Measurements from ENCODE around the gene MACROD2. TPM values are rescaled to one million over a fixed set of nuclear protein-coding genes. Genes with fewer than 3 reads are reported as not detected.

The MACROD2 gene
- total and polyA plus RNA-seq, 2 experiments from 2014 or later = 2.8 to 4.3 TPM

DNA sequence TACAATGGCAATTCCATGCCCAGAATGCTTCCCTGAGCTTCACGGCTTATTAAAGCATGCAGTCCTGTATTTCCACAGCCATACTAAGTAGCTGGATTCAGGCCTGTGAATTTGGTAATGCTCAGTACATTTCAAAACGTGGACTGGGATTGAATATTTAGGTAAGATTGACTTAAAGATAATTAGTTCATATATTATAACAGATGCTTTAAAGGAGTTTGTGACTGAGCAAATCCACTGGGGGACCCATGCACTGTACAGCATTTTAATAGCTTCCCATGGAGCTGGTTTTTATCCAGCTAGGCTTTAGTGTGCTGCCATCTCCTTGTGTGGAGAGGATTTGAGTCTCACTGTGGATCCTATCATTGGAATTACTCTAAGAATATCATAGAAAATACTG, 763.0 kb downstream of the MACROD2 start (continued):
- TF ChIP-seq POLR2AphosphoS5 (IDR thresholded peaks at IDR 0.05; ENCODE audit: low read depth) (no peak), EZH2 (IDR thresholded peaks at IDR 0.05; ENCODE audit: low read depth, unreplicated experiment) (no peak), ZNF331 (CRISPR knock-in tag; IDR thresholded peaks at IDR 0.05; ENCODE audit: low read depth) (no peak)
- TF ChIP-seq, protein P1, sequence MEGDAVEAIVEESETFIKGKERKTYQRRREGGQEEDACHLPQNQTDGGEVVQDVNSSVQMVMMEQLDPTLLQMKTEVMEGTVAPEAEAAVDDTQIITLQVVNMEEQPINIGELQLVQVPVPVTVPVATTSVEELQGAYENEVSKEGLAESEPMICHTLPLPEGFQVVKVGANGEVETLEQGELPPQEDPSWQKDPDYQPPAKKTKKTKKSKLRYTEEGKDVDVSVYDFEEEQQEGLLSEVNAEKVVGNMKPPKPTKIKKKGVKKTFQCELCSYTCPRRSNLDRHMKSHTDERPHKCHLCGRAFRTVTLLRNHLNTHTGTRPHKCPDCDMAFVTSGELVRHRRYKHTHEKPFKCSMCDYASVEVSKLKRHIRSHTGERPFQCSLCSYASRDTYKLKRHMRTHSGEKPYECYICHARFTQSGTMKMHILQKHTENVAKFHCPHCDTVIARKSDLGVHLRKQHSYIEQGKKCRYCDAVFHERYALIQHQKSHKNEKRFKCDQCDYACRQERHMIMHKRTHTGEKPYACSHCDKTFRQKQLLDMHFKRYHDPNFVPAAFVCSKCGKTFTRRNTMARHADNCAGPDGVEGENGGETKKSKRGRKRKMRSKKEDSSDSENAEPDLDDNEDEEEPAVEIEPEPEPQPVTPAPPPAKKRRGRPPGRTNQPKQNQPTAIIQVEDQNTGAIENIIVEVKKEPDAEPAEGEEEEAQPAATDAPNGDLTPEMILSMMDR (conservative IDR thresholded peaks at IDR 0.05; ENCODE audit: low read depth in 2 of 2) = no peak

DNA sequence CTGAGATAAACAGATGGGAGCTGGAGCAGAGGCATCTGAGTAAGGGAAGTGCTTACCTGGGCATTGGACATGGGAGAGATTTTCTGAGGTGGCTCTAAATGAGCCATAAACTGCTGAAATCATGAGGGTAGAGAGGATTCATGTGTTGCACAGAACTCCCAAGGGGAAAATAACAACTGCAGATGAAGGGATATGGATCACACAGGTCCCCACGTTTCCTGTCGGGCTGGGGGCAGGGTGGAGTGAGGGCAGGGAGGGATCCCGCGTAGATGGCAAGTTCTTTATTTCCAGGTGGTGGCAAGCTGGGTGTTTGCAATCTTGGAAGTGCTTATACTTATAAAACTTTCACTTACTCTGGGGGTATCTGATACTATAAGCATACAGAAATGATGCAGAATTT, 764.7 kb downstream of the MACROD2 start:
- Mint-ChIP-seq H3K27me3 (ENCODE audit: insufficient read depth, low read depth, poor library complexity) (peaks cover 2% of the 10 kb centered on the region), H3K36me3 (ENCODE audit: low read depth) (no peaks in the 10 kb centered on the region), H3K4me1 (peaks cover 21% of the 10 kb centered on the region), H3K4me3 (no peak overlapping the region), H3K27ac (no peak overlapping the region), H3K9me3 (no peaks in the 10 kb centered on the region)
- ATAC-seq (no peak), DNase-seq (ENCODE audit: low spot score) (no peak)
- Histone ChIP-seq H3K4me2 (no peak overlapping the region), H3K9me2 (ENCODE audit: insufficient read depth) (0 out of 2 replicates have a peak, but pooled peaks cover 10% of the 10 kb centered on the region), H3K4me3 (no peak overlapping the region), H4K20me1 (replicated peaks; ENCODE audit: insufficient read depth) (no peaks in the 10 kb centered on the region), H2AFZ (peak overlapping the region; percentile 78; the same call in 1 of the 2 replicates), H3K27me3 (ENCODE audit: insufficient read depth) (no peaks in the 10 kb centered on the region), H3F3A (replicated peaks; ENCODE audit: low read depth) (no peaks in the 10 kb centered on the region), H3K36me3 (ENCODE audit: insufficient read depth) (no peaks in the 10 kb centered on the region), H3K4me1 (ENCODE audit: insufficient read depth) (0 out of 2 replicates have a peak, but pooled peaks cover 7% of the 10 kb centered on the region), H3K79me2 (replicated peaks; ENCODE audit: insufficient read depth) (no peaks in the 10 kb centered on the region), H3K27ac (ENCODE audit: low read depth) (no peak overlapping the region)
- TF ChIP-seq, protein P2, sequence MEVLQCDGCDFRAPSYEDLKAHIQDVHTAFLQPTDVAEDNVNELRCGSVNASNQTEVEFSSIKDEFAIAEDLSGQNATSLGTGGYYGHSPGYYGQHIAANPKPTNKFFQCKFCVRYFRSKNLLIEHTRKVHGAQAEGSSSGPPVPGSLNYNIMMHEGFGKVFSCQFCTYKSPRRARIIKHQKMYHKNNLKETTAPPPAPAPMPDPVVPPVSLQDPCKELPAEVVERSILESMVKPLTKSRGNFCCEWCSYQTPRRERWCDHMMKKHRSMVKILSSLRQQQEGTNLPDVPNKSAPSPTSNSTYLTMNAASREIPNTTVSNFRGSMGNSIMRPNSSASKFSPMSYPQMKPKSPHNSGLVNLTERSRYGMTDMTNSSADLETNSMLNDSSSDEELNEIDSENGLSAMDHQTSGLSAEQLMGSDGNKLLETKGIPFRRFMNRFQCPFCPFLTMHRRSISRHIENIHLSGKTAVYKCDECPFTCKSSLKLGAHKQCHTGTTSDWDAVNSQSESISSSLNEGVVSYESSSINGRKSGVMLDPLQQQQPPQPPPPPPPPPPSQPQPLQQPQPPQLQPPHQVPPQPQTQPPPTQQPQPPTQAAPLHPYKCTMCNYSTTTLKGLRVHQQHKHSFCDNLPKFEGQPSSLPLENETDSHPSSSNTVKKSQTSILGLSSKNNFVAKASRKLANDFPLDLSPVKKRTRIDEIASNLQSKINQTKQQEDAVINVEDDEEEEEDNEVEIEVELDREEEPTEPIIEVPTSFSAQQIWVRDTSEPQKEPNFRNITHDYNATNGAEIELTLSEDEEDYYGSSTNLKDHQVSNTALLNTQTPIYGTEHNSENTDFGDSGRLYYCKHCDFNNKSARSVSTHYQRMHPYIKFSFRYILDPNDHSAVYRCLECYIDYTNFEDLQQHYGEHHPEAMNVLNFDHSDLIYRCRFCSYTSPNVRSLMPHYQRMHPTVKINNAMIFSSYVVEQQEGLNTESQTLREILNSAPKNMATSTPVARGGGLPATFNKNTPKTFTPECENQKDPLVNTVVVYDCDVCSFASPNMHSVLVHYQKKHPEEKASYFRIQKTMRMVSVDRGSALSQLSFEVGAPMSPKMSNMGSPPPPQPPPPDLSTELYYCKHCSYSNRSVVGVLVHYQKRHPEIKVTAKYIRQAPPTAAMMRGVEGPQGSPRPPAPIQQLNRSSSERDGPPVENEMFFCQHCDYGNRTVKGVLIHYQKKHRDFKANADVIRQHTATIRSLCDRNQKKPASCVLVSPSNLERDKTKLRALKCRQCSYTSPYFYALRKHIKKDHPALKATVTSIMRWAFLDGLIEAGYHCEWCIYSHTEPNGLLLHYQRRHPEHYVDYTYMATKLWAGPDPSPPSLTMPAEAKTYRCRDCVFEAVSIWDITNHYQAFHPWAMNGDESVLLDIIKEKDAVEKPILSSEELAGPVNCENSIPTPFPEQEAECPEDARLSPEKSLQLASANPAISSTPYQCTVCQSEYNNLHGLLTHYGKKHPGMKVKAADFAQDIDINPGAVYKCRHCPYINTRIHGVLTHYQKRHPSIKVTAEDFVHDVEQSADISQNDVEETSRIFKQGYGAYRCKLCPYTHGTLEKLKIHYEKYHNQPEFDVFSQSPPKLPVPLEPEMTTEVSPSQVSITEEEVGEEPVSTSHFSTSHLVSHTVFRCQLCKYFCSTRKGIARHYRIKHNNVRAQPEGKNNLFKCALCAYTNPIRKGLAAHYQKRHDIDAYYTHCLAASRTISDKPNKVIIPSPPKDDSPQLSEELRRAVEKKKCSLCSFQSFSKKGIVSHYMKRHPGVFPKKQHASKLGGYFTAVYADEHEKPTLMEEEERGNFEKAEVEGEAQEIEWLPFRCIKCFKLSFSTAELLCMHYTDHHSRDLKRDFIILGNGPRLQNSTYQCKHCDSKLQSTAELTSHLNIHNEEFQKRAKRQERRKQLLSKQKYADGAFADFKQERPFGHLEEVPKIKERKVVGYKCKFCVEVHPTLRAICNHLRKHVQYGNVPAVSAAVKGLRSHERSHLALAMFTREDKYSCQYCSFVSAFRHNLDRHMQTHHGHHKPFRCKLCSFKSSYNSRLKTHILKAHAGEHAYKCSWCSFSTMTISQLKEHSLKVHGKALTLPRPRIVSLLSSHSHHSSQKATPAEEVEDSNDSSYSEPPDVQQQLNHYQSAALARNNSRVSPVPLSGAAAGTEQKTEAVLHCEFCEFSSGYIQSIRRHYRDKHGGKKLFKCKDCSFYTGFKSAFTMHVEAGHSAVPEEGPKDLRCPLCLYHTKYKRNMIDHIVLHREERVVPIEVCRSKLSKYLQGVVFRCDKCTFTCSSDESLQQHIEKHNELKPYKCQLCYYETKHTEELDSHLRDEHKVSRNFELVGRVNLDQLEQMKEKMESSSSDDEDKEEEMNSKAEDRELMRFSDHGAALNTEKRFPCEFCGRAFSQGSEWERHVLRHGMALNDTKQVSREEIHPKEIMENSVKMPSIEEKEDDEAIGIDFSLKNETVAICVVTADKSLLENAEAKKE (CRISPR knock-in tag; IDR thresholded peaks at IDR 0.05) = no peak
- TF ChIP-seq EZH2phosphoT487 (IDR thresholded peaks at IDR 0.05; ENCODE audit: unreplicated experiment) = no peak
- no peak for TF ChIP-seq CREB1 (CRISPR knock-in tag; IDR thresholded peaks at IDR 0.05; ENCODE audit: low read depth)
- TF ChIP-seq, protein P3, sequence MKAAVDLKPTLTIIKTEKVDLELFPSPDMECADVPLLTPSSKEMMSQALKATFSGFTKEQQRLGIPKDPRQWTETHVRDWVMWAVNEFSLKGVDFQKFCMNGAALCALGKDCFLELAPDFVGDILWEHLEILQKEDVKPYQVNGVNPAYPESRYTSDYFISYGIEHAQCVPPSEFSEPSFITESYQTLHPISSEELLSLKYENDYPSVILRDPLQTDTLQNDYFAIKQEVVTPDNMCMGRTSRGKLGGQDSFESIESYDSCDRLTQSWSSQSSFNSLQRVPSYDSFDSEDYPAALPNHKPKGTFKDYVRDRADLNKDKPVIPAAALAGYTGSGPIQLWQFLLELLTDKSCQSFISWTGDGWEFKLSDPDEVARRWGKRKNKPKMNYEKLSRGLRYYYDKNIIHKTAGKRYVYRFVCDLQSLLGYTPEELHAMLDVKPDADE (IDR thresholded peaks at IDR 0.05) = no peak
- no peak for TF ChIP-seq JUNB (IDR thresholded peaks at IDR 0.05; ENCODE audit: unreplicated experiment)
- TF ChIP-seq, protein P1 (conservative IDR thresholded peaks at IDR 0.05; ENCODE audit: low read depth in 2 of 2) = no peak
- TF ChIP-seq STAT1 (IDR thresholded peaks at IDR 0.05; ENCODE audit: unreplicated experiment) = no peak

Measured in GM23338 (cell line).